SK-N-MC (cell line): ENCODE measurements around the gene GNAQ.

Experiments
- DNase-seq: peaks from one replicate; pipeline ENCODE4 v3.0.0-alpha.2; 2011; ENCODE audit warnings: low read depth, low spot score
- H3K27ac ChIP-seq: fragments of 200-600 bp; sonication (generic); 2 replicates; pipeline ENCODE4 v1.5.1; 2016; ENCODE audit warnings: mixed run types
- H3K36me3 ChIP-seq: fragments of 200-600 bp; sonication (generic); 2 replicates; pipeline ENCODE4 v1.6.1; 2017; ENCODE audit warnings: antibody characterized with exemption, low read length, mixed read lengths; ENCODE audit not compliant: insufficient read depth
- H3K4me3 ChIP-seq: fragments of 200-600 bp; sonication (generic); 2 replicates; pipeline ENCODE4 v1.5.1; 2016
- H3K9ac ChIP-seq: fragments of 200-600 bp; sonication (generic); 2 replicates; pipeline ENCODE4 v1.8.0; 2017; ENCODE audit warnings: mixed run types, mixed read lengths; ENCODE audit not compliant: insufficient read length
- H3K9me3 ChIP-seq: fragments of 200-600 bp; sonication (generic); 2 replicates; pipeline ENCODE4 v1.6.1; 2017; ENCODE audit warnings: low read depth, mild to moderate bottlenecking, antibody characterized with exemption, low read length, moderate library complexity, mixed read lengths
- EZH2 ChIP-seq: fragments of 200-600 bp; sonication (generic); IDR thresholded peaks from one replicate; pipeline ENCODE4 v1.6.1; 2017; ENCODE audit warnings: antibody characterized with exemption
- FOXP2 ChIP-seq: optimal IDR thresholded peaks from 2 replicates; pipeline ENCODE3; 2011; ENCODE audit warnings: mild to moderate bottlenecking, moderate library complexity; ENCODE audit not compliant: insufficient read depth; ENCODE audit errors: extremely low read length, control extremely low read depth
- POLR2AphosphoS5 ChIP-seq: IDR thresholded peaks from 2 replicates; pipeline ENCODE4 v1.6.1; 2012; ENCODE audit warnings: mild to moderate bottlenecking, low read depth, low read length, borderline replicate concordance

Gene GNAQ

GRCh38 chr9:77759391-77759790 is 272.2 kb downstream of the GNAQ start:
- H3K9me3 ChIP-seq: no peaks in the 10 kb centered on the region
- DNase-seq: no peak
- H3K4me3 ChIP-seq: no peak overlapping the region

GRCh38 chr9:77756449-77756848 is 275.2 kb downstream of the GNAQ start:
- H3K9me3 ChIP-seq: no peaks in the 10 kb centered on the region
- no peak for DNase-seq
- no peak overlapping the region for H3K9ac ChIP-seq
- TF ChIP-seq FOXP2: no peak
- TF ChIP-seq POLR2AphosphoS5: no peak
- TF ChIP-seq EZH2: no peak
- H3K27ac ChIP-seq: no peak overlapping the region
- H3K4me3 ChIP-seq: no peak overlapping the region
- peaks cover 9% of the 10 kb centered on the region; the same call in 1 of the 2 replicates for H3K36me3 ChIP-seq

More at GRCh38 chr9:77759391-77759790, 272.2 kb downstream of the GNAQ start:
- Histone ChIP-seq H3K9ac (no peak overlapping the region), H3K36me3 (peaks cover 9% of the 10 kb centered on the region; the same call in 1 of the 2 replicates), H3K27ac (no peak overlapping the region)
- TF ChIP-seq POLR2AphosphoS5 (no peak), FOXP2 (no peak), EZH2 (no peak)

- no peak overlapping the region for H3K9ac ChIP-seq
- H3K4me3 ChIP-seq: no peak overlapping the region
- peak overlapping the region; percentile 96 for H3K27ac ChIP-seq
- H3K9me3 ChIP-seq: no peaks in the 10 kb centered on the region
- no peak for DNase-seq
- TF ChIP-seq POLR2AphosphoS5: no peak
- TF ChIP-seq FOXP2: no peak
- TF ChIP-seq EZH2: no peak
- H3K36me3 ChIP-seq: peaks cover 9% of the 10 kb centered on the region; the same call in 1 of the 2 replicates
Measured at GRCh38 chr9:77753180-77753579, 278.4 kb downstream of the GNAQ start.

- DNase-seq: peak; percentile 57
- Histone ChIP-seq H3K9ac (peak overlapping the region; percentile 53), H3K36me3 (peaks cover 9% of the 10 kb centered on the region; the same call in 1 of the 2 replicates), H3K27ac (peak overlapping the region; percentile 96), H3K4me3 (peak overlapping the region; percentile 58), H3K9me3 (no peaks in the 10 kb centered on the region)
- TF ChIP-seq POLR2AphosphoS5 (no peak), FOXP2 (no peak), EZH2 (no peak)
Measured at GRCh38 chr9:77752554-77752953, 279.1 kb downstream of the GNAQ start.

GRCh38 chr9:77751341-77752091 is 280.1 kb downstream of the GNAQ start:
- peak; percentile 86 for DNase-seq
- H3K36me3 ChIP-seq: peaks cover 7% of the 10 kb centered on the region
- H3K27ac ChIP-seq: peak overlapping the region; percentile 96
- peak overlapping the region; percentile 53 for H3K9ac ChIP-seq
- H3K4me3 ChIP-seq: peak overlapping the region; percentile 58
- no peaks in the 10 kb centered on the region for H3K9me3 ChIP-seq
- TF ChIP-seq POLR2AphosphoS5 (no peak; the same call in 1 of the 2 replicates), FOXP2 (no peak), EZH2 (no peak)

GRCh38 chr9:77750981-77751340 is 280.6 kb downstream of the GNAQ start:
- DNase-seq: peak; percentile 60
- H3K4me3 ChIP-seq: peak overlapping the region; percentile 58
- H3K9me3 ChIP-seq: no peaks in the 10 kb centered on the region
- TF ChIP-seq POLR2AphosphoS5 (no peak), FOXP2 (no peak), EZH2 (no peak)
- H3K9ac ChIP-seq: peak overlapping the region; percentile 15
- peak overlapping the region; percentile 96 for H3K27ac ChIP-seq
- H3K36me3 ChIP-seq: peaks cover 4% of the 10 kb centered on the region

GRCh38 chr9:77750284-77750683 is 281.3 kb downstream of the GNAQ start:
- Histone ChIP-seq H3K27ac (peak overlapping the region; percentile 96), H3K9me3 (no peaks in the 10 kb centered on the region), H3K36me3 (peaks cover 4% of the 10 kb centered on the region; the same call in 1 of the 2 replicates), H3K9ac (no peak overlapping the region), H3K4me3 (peak overlapping the region; percentile 58)
- peak; percentile 35 for DNase-seq
- no peak for TF ChIP-seq EZH2
- TF ChIP-seq POLR2AphosphoS5: peak; percentile 16; the same call in 1 of the 2 replicates

GRCh38 chr9:77748214-77748772 is 283.3 kb downstream of the GNAQ start:
- Histone ChIP-seq H3K27ac (no peak overlapping the region), H3K9ac (no peak overlapping the region), H3K9me3 (no peaks in the 10 kb centered on the region), H3K36me3 (peaks cover 4% of the 10 kb centered on the region; the same call in 1 of the 2 replicates), H3K4me3 (no peak overlapping the region)
- no peak for TF ChIP-seq FOXP2
- TF ChIP-seq EZH2: no peak
- no peak for TF ChIP-seq POLR2AphosphoS5
- DNase-seq: no peak

- TF ChIP-seq POLR2AphosphoS5 (no peak), FOXP2 (no peak), EZH2 (no peak)
- DNase-seq: no peak
- no peak overlapping the region for H3K9ac ChIP-seq
- no peaks in the 10 kb centered on the region for H3K9me3 ChIP-seq
- no peak overlapping the region for H3K4me3 ChIP-seq
- H3K27ac ChIP-seq: no peak overlapping the region
- H3K36me3 ChIP-seq: peaks cover 4% of the 10 kb centered on the region; the same call in 1 of the 2 replicates
Measured at GRCh38 chr9:77747163-77747562, 284.4 kb downstream of the GNAQ start.
